HG02943 (cell line): ENCODE data around the gene POC1A.

Experiments
- ATAC-seq: cut with Tn5 transposase; IDR thresholded peaks from one replicate; pipeline ENCODE4 v1.9.1; 2021; ENCODE audit warnings: mild to moderate bottlenecking, low read depth, moderate library complexity; ENCODE audit not compliant: unreplicated experiment

Gene POC1A

GRCh38 chr3:52109611-52110301, 44.5 kb downstream of the POC1A start:
- no peak for ATAC-seq

DNA sequence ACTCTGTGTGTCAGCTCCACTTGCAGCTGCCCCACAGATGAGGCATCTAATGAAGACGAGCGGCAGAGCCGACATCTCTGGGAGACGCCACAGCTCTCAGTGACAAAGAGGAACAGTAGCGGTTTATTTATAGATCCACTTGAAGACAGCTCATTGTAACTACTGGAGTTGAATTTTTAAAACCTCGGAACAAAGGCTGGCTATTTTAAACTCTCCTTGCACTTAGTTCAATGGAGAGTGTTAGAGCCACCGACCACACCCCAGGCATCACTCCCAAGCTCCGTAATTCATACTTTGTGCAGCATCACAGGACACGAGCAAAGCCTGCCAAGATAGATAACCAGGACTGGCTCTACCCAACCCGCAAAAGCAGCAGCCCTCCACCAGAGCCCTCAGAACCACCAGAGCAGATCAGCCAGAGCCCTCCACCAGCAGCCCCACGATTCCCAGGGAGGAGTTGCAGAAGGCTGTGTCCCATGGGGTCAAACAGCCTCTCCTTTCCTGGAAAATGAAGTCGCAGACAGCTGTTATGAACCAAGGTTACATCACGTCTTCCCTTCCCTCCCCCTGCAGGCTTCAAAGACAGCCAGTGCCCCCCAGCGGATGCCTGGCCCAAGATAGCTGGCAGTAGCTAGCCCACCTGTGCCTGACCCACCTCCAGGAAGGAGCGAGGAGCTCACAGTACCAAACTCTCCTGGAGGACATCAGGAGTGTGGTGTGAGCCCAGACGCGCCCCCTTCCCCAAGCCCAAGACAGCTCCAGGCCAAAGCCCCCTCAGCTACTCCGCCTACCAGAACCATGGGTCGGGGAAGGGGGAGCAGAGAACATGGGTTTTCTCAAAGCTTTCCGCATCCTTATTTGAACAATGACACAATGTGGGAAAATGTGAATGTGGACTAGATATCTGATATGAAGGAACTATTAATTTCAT, 45.7 kb downstream of the POC1A start:
- ATAC-seq = no peak

- no peak for ATAC-seq
Measured at GRCh38 chr3:52106951-52107611, 47.1 kb downstream of the POC1A start.

GRCh38 chr3:52104684-52105640, 49.3 kb downstream of the POC1A start:
- no peak for ATAC-seq

DNA sequence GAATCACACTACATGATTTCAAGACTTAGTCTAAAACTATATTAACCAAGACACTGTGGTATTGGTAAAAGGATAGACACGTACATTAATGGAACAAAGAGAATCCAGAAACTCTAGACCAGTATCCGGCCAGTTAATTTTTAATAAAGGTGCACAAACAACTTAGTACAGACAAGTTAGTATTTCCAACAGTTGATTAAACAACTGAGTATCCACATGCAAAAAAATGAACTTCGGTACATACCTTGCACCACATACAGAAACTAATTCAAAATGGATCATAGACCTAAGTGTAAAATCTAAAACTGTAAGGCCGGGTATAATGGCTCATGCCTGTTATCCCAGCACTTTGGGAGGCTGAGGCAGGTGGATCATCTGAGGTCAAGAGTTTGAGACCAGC, 51.3 kb downstream of the POC1A start:
- no peak for ATAC-seq

DNA sequence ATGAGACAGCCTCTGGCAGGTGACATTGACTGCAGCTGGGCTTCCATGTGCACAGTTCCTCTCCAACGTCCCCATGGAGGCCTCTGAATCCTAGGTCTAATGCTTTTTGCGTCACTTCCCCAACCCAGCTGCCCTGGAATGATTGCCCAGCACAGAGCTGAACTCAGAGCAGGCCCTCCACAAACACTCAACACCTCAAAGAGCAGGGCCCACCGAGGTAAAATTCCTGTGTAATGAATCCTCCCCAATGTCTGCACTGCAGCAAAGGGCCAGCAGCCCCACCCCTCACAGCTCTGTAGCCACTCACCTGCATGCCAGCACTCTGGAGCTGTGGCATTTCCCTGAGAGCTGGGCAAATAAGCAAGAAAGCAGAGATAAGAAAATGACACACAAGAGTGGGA, 55.2 kb downstream of the POC1A start:
- ATAC-seq = no peak

- ATAC-seq = no peak
Measured at GRCh38 chr3:52097851-52098507, 56.2 kb downstream of the POC1A start.

GRCh38 chr3:52095990-52096775, 58.0 kb downstream of the POC1A start:
- ATAC-seq = no peak

- ATAC-seq = no peak
Measured at GRCh38 chr3:52094571-52095485, 59.4 kb downstream of the POC1A start.

DNA sequence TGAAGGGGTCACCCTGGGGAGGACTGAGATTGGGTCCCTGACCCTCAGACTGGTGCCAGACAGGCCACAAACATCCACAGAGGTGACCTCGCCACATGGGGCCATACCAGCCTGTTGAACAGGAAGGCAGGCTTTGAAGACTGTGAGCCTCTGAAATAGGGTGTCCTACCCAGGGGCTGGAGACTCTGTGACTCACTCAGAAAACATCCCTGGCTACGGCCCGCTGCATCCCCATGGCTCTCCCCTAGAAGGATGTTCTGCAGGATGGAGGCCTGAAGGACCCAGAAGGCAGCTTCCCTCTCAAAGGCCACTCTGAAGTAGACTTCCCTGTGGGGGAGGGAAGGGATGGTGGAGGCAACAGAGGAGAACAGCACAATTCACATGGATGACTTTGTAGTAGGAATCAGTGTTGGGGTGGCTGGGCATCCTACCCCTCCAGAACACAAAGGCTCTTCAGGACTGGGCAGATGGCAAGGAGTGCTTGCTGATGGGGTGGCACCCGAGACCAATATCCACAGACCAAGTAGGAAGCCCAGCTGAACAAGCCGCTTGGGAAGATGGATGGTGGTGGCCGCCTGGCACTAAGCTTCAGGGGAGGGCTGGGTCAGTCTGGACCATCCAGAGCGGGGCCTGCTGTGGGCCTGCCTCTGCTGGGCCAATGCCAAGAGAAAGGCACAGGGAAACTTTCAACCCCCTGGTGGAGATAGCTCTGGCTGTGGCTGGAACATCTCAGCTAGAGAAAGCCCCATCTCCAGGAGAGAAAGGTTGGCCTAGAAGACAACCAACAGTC, 60.3 kb downstream of the POC1A start:
- no peak for ATAC-seq

- ATAC-seq = no peak
Measured at GRCh38 chr3:52092891-52093290, 61.3 kb downstream of the POC1A start.

GRCh38 chr3:52092271-52092660, 62.0 kb downstream of the POC1A start:
- no peak for ATAC-seq

GRCh38 chr3:52091586-52092270, 62.5 kb downstream of the POC1A start:
- no peak for ATAC-seq

DNA sequence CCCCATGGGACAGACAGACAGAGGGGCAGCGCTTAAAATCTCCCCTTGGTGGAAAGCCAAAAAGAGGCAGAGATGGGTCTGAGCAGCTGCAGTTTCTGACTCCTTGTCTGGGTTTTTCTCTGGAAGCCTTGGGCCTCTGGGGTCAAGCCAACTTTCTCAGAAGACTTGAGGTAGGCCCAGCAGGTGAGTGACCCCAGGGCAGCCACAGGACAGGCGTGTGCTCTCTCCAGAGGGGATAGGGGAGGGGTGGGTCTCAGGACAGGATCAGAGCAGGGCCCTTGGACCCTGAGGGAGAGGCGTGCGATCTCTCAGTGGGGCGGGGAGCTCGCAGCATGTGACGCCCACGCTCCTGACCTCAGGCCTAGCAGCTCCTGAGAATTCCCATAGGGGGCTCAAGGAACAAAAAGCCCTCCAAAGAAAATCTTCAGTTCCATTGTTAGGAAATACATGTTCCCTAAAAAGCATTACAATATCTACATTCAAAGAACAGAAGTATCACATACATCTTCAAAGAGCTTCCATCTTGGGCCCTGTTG, 63.2 kb downstream of the POC1A start:
- no peak for ATAC-seq

GRCh38 chr3:52090131-52090932, 63.9 kb downstream of the POC1A start:
- ATAC-seq = no peak
